ENCODE data around the gene SVEP1.
A peak's percentile ranks its signal among the peaks of the same experiment; 100 is the strongest.

The SVEP1 gene

DNA sequence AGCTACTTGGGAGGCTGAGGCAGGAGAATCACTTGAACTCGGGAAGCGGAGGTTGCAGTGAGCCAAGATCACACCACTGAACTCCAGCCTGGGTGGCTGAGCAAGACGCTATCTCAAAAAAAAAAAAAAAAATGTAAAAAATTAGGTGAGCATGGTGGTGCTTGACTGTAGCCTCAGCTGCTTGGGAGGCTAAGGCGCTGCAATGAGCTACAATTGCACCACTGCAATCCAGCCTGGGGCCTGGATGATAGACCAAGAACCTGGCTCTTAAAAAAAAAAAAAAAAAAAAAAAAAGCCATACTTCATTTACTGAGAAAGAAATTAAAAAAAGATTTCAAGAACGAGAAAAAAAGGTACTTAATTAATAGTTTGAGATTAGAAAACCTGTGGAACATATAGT is 62.1 kb downstream of the SVEP1 start:
- DNase-seq = no peak

DNA sequence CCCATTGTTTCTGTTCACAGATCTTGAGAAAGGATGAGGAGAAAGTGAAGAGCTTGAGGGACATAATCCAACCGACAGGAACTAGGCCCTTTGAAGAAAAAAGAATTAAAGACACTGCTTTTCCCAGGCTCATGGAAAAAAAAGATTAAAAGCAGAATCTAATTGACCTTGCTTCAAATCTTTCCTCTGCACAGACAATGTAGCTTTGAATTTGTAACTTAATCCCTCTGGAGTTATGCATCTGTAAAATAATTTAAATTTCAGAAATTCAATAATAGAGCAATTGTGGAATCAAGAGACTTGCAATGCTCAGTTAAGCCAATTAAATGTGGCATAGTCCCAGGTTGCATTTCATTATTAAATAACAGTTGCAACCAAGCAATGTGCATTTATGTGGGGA is 64.6 kb downstream of the SVEP1 start:
- DNase-seq = no peak

DNA sequence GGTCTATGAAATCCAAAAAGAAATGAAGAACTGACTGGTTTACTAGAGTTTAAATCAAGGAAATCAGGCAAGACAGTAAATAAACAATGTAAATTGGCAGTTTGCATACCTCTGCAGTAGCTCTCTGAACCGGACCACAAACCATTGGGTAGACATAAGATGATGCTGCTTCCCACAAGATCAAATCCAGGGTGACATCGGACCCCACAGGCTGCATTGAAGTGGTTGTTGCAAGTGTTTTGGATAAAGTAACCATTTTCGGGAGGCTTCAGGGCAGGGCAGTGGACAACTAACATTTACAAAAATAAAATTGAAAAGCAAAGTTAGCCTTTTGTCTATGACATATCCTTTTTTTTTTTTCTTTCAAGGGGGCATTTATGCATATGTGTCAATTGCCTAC is 66.7 kb downstream of the SVEP1 start:
- DNase-seq = no peak

DNA sequence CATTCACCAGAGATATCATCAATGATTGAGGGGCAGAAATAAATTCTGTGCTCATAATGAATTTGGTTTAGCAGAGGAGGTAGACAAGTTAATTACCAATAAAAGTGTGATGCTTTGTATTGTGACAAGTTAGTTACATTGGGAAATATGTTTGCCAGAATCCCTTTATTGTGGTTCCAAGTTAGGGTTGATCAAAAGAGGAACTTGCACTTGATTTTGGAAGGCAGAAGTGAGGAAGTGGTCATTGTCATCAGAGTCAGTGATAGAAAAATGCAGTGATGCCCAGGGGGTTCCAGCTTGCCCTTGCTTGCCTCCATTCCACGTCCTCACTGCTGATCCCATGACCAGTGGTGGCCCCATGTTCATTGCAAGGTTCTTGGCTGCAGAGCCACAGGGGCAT is 69.7 kb downstream of the SVEP1 start:
- no peak for DNase-seq

DNA sequence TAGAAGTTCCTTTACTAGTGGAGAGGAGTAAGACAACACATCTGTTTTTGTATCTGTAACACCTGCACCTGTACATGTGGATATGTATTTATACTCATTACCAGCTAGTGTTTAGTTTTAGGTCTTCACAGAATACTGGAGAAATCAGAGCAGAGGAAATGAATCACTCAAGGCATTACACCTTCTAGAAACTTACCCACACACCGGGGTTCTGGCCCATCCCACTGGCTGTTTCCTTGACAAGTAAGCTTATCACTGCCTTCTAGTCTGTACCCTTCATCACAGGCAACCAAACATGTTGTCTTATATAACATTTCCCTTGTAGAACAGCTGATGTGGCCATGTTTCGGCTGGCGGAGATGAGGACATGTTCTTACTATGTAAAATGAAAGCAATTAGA is 76.7 kb downstream of the SVEP1 start:
- no peak for DNase-seq

DNA sequence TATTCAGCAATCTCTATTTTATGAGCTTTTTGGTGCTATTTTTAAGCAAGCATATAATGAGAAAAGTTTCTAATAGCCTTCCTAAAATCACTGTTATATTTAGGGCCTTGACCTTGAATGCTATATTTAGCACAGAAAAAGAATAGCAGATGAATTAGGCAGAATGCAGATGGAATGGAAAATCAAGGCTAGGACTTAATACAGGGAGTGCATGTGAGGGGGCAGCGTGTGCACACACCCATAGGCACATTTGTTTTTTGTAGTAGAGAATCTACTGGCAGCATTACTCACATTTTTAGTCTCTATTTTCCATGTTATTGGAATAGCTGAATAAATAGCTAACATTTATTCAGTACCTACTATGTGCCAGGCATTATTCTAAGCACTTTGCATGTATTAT is 79.9 kb downstream of the SVEP1 start:
- no peak for DNase-seq

DNA sequence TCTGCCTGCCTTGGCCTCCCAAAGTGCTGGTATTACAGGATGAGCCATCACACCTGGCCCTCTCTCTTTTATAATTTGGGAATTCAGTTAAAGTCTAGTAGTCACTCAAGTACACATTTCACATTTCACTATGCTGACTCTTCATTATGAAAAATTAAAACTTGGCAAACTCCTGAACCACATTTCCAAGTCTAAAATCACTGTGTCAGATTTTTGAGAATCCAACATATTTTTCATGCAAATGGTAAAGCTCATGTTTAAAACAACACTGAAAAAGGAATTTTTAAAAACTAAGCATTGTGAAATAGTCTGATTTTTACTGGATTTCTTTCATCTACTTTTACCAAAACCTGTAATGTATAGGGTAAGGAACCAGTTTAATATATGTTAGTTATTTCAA is 92.3 kb downstream of the SVEP1 start:
- DNase-seq = no peak

DNA sequence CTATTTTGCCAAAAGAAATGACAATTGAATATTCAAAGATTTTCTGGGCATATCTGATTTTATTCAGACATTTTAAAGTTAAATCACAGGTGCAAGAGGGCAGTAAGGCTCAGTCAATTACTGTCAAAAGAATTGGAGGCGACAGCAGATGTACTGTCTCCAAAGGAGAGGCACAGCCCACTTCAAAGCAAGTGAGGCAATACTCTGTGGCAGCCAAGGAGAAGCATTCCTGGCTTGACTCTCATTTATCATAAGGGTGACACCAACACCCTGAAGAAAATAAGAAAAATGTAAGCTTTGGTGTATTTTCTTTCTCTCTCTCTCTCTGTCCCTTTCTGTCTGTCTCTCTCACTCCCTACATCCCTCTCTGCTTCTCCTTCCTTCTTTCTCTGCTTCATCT is 93.3 kb downstream of the SVEP1 start:
- no peak for DNase-seq

DNA sequence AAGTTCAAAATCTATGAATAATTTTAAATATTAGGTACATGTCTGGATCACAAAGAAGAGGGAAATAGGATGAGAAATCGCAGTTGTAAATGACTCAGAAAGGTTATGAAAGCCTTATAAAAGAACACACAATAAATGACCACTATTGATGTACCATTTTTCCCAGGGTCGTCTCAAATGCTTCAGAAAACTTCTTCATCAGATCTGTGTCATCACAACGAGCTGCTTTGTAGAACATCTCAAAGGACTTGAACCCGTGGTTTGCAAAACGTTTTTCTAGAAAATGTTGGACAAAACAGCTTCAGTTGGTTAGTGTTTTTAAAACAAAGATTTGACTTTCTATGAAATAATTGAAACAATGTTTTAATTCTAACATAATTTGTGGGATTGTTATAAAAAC is 100.1 kb downstream of the SVEP1 start:
- no peak for DNase-seq

DNA sequence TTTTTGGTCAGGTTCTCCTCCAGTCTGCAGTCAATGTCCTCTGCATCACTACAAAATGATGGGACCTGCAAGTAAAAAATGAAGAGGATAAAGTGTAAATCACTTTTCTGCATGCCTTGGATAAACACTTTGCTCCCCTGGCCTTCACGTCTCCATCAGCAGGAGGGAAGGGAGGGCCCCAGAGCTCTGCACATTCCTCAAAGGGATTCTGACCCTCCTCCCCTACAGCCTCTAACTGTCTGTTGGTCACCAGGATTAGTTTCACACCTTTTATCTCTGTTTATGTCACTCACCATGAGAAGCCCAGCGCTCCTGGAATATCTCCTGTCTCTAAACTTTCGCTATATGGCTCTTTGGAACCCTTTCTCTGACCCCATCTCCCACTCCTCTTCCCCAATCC is 103.3 kb downstream of the SVEP1 start:
- DNase-seq = no peak

DNA sequence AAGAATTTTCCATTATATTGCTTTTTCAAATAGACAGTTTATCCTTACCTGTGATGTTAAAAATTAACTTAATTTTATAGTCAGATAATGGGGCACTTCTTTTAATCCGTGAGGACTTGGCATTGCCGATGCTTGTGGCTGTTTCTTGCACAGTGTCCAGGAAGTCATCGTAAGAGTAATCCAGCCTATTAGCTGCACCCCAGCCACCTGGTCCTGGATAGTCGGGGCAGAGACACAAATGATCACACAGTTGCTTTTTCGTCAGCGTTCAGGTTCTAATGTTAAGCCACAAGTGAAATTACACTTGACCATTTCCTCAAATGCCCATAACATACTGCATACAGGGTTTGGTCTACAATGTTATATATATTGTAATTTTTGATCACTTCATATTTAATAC is 107.4 kb downstream of the SVEP1 start:
- DNase-seq = no peak

DNA sequence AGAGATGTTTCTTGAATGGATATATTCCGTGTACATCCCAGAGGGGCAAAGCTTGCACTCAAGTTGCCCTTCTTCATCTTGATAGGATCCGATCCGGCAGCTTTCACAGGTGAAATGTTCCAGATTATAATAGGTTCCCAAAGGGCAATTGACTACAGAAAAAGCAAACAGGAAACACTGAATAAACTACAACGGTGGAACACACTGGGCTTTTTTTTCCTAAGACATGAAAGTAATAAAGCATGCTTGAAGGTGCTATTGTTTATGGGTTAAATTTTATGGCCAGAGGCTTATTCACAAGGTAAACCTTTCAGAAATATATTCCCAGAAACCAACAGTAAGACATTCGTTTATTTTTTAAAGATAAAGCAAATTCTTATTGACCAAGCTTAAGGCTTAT is 110.6 kb downstream of the SVEP1 start:
- DNase-seq = no peak

DNA sequence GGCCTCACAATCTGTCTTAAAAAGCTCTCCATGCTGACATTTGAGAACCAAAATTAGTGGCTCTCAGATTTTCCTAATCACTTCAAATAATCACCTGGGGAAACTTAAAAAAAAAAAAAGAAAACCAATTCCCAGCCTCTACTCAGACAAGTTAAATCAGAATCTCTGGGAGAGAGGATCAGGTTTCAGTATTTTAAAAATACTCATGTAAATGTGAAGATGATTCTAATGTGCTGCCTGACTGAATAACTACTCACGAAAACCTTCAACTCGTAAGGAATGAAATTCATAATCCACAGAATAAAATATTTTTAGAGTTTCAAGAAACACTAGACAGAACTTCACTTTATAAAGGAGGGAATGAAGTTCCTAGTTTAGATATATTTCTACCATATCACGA is 114.4 kb downstream of the SVEP1 start:
- DNase-seq = no peak

DNA sequence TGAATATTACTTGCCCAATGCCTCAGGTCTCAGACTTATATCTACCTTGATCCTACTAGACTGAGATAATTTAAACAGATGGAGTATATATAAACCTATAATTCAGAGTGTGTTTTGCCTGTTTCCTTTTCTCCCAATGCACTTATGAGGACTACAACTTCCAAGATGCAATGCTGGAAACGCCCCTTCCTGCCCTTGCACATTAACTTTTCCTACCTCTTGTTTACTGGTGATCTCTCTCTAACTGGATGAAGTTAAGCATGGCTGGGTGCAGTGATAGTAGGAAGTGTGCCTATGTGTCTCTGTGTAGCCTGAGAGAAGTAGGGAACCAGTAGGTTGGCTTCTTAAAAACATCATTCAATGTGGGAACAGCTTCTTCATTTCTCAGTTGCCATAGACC is 115.2 kb downstream of the SVEP1 start:
- DNase-seq = no peak

DNA sequence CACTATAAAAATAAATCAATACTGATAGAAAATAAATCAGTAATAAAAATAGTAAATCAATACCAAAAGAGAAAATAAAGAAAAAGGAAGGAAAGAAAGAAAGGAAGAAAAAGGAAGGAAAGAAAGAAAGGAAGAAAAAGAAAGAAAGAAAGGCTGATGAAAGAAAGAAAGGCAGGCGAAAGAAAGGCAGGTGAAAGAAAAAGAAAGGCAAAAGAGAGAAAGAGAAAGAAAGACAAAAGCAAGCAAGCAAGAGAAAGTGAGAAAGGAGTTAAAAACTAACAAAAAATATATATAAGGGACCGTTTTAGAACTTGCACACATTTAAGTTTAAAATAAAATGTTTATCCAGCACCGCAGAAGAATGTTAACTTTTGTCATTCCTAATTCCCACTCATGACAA is 116.0 kb downstream of the SVEP1 start:
- DNase-seq = no peak

DNA sequence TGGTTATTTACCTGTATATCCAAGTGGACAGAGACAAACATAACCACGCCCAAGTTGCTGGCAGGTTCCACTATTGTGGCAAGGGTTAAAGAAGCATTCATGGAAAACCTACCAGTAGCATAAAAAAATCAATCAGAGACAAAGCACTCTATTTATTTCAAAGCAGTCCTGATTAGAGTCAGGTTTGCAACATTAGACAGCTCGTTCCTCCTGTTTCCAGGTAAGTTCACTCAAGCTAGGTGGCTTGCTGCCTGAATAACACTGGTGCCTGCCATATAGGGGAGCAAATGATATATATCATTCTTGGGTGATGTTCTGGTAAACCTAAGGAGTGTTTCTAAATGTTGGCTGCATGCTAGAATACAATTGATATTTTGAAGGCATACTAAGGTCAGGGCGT is 122.3 kb downstream of the SVEP1 start:
- DNase-seq = no peak

DNA sequence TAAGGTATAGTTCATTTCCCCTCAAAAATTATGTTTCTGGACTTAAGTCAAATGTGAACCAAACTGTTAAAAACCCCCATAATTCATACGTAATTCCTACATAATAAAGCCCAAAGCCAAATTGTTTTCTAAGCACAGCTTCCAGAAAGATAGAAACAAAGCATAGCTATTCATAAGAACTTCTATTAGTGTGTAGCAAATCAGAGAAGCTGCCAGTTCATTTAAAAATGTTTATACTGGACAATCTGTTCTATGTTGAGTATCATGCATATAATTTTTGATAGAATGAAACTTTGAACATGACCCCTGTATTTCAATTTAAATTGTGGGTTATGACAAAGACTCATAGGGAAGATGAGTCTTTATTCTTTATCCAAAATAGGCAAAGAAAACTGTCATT is 122.9 kb downstream of the SVEP1 start:
- DNase-seq = no peak

DNA sequence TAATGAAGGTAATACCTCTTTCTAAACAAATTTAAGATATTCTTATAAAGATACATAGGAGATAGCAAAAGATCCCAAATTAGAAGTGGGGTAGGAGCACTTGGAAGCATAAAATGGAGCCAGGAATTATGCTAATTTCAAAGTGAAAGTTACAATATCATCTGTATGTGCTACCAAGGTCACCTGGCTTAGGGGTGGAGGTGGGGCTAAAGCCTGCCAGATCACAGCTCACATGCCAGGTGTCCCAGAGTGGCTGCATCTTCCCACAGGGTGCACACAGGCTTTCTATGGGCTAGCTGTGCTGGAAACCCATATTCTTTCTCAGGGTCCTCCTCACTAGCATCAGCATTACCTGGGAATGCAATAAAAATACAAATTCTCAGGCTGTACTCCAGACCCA is 123.7 kb downstream of the SVEP1 start:
- no peak for DNase-seq

DNA sequence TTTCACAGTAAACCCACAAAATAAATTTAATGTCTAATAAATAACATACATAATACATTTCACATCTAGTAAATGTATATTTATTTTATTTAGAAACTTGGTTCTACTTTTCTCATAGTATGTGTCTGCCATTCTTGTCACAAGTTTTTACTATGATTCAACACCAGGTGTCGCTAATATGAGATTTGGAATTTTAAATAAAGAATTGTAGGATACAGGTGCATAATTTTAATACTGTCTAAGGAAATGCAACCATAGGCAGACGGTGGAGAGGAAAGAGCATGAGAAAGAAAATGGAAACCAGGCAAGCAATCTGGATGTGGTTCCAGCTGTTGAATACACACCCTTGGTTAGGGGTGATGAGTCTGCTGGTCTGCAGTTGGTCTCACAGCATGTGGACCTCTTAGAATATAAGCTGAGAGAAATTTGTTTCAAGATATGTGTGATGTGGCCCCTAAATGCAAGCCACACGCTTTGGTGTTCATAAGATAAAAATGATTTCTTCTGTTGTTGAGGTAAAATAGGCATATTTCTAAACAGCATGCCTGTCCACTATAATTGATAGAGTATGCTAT is 127.2 kb downstream of the SVEP1 start:
- no peak for DNase-seq

DNA sequence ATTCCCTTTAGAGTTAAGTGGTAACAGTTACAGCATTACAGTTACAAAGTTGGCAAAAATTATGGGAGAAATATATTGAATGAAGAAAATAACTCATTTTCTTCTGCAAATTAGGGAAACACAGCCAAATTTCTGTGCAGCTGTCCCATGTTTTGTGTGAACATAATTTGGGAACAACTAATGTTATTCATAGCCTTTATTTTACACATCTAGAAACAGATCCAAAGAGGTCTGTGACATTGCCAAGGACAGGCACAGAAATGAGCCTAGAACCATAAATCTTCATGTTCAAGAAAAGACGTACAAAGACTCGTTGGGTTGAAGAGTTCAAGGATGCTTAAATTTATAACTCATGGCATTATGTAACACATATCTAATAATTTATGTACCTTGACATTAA is 127.8 kb downstream of the SVEP1 start:
- DNase-seq = no peak

DNA sequence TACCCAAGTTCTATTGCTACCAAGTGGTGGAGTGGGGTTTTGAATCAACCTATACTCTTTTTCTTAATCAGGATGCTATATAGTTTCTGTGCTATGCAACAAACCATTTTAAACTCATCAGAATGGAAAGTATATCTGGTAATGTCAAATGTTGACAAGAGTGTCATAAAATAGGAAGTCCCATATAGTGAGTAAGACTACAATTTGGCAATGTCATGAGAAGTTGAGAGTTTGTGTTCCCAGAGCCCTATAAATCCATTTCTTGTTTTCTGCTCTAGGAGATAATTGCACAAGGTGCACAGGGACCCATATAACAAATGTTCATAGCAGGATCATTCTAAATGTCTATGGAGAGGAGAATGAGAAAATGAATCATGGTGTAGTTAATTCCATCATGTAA is 132.1 kb downstream of the SVEP1 start:
- no peak for DNase-seq

DNA sequence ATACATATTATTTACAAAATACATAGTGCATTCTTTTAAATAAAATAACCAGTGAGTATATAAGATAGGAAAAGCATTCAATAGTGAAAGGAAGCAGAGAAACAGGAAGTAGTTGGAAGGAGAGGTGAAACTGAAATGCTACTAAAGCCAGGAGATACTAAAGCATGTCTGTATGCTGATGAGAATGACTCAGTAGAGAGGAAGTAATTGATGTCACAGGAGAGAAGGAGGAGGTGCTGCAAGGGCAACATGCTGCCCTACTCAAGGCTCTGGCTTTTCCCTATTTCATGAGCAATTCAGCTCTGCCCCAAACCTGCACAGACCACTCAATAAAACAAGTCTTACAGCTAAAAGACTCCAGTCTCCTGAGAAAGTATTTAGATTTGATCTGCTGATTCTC is 133.4 kb downstream of the SVEP1 start:
- DNase-seq = no peak

DNA sequence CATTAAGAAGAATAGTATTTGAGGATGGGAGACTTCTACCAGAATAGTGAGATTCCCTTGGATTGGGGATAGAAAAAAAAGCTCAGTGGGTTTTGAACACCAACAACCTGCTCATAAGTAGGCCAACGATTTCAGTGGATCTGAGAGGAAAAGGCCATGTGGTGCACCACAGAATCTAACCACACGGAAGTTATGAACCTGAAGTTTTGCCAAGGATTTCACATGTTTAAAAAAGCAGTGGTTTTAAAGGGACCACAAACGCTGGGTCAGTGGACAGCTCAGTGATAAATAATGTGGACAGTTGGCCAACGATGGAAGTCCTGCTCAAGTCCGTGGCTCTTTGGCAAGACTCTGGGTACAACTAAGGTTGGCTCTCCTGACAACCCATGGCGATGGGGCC is 134.6 kb downstream of the SVEP1 start:
- no peak for DNase-seq

DNA sequence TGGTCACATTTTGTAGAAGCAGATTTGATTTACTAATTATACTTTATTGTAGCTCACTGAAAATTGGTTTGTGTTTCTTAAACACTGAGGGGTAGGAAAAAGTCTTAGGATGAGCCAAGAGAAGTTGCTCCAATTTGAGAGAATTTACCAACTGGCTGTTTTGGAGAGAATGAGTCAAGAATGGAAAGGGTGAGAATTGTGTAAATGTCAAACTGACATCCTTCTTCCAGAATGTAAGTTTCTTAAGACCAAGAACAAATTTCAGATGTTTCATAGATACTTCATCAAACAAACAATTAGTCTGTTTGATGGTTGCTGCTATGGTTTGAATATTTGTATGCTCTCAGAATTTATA is 135.7 kb downstream of the SVEP1 start:
- DNase-seq = no peak

DNA sequence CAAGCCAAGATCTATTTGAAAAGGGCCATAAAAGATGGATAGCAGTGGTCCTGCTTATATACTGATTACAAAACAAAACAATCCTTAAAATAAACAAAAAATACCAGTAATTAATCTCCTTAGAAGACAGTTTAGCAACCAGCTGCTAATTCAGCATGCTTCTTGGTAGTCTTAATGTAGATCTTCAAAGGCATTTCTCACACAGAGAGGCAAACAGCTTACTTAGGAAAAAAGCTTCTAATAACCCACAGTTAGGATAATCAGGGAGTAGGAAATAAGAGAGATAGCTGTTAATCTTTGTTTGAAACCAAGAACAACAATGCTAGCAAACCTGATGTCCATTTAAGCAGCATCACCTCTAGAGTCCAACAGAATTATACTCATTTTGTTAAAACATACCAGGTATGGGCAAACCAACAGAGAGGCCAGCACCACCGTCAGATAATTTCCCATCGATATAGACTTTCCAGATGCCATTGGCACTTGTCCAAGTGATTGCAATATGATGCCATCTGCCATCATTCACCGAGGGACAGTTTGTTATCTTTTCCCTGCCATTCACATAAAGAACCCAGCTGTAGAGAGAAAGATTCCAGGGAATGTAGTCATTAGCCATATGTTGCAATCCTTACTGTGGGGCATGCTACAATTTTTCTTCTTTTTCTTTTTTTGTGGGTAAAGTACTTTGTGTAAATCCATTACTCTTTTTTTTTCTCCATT is 136.2 kb downstream of the SVEP1 start:
- peak; percentile 54 for DNase-seq

DNA sequence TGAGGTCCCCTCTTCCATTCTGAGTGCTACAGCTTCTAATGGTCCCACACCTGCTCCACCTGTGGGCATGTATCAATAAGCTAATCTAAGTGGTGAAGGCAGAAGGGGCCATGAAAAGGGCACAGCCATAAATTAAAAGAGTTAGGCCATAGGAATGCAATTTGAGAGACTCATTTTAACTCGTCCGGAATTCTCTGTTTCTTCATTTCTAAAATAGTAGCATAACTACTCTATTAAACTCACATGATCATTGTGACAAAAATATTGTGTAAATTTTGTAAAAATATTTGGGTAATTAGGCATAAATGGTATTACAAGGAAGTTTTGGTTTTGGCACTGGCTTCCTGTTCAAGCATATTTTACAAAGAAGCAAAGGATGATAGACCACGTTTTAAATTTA is 138.7 kb downstream of the SVEP1 start:
- DNase-seq = no peak
